Right lobe of liver (tissue), 6 donors: ENCODE results near the gene PIEZO2. TPM values are rescaled to one million over a fixed set of nuclear protein-coding genes. Genes with fewer than 3 reads are reported as not detected.
A peak's percentile ranks its signal among the peaks of the same experiment; 100 is the strongest.

Experiments used
- ATAC-seq, 4 donors: fragments of 200-7000 bp; cut with Tn5 transposase; one replicate each; pipeline ENCODE4 v1.9.1; 2020; ENCODE audit warnings: mild to moderate bottlenecking in 4 of 4, moderate library complexity in 4 of 4
- DNase-seq, 3 donors: peaks; one replicate each; pipeline ENCODE4 v3.0.0-alpha.2; 2020
- H3K27ac ChIP-seq, 3 donors: fragments of 200-600 bp; one replicate each; pipeline ENCODE4 v1.8.0; 2022
- H3K27me3 ChIP-seq, 2 donors: fragments of 200-600 bp; one replicate each; pipeline ENCODE4 v1.8.0; 2022
- H3K36me3 ChIP-seq, 4 donors: fragments of 200-600 bp; sonication (generic) in 1 of 4; one replicate each; pipeline versions ENCODE4 v1.5.1 to v1.8.0; 2017 to 2022; ENCODE audit warnings: control low read depth in 1 of 4
- H3K4me1 ChIP-seq, 4 donors: fragments of 200-600 bp; sonication (generic) in 1 of 4; one replicate each; pipeline versions ENCODE4 v1.5.1 to v1.8.0; 2017 to 2022; ENCODE audit warnings: control low read depth in 1 of 4
- H3K4me3 ChIP-seq, 3 donors: fragments of 200-600 bp; one replicate each; pipeline ENCODE4 v1.8.0; 2022
- H3K9me3 ChIP-seq, 4 donors: fragments of 200-600 bp; sonication (generic) in 1 of 4; one replicate each; pipeline versions ENCODE4 v1.5.1 to v1.8.0; 2017 to 2022; ENCODE audit warnings: control low read depth in 1 of 4
- CTCF ChIP-seq, 4 donors: fragments of 200-600 bp in 3 of 4; fragments of 450-650 bp in 1 of 4; IDR thresholded peaks; one replicate each; pipeline versions ENCODE4 v1.5.1 to v1.8.0; 2016 to 2022; ENCODE audit warnings: antibody characterized with exemption in 4 of 4, mild to moderate bottlenecking in 2 of 4
- POLR2A ChIP-seq: fragments of 450-650 bp; IDR thresholded peaks from one replicate; pipeline ENCODE4 v1.6.1; 2017; ENCODE audit warnings: antibody characterized with exemption, mild to moderate bottlenecking
- WGBS: methylation state at CpG from one replicate; pipeline ENCODE4 v1.1.6; 2018; ENCODE audit warnings: low coverage, low lambda C conversion rate; ENCODE audit not compliant: insufficient coverage; ENCODE audit errors: missing lambda C conversion rate; 5-methylcytosine and 5-hydroxymethylcytosine counted together
- intact Hi-C, 2 donors: fragments of 100-400 bp; cut with DNase I; formaldehyde crosslinking; loops; one replicate each; pipeline versions ENCODE4 v1.11.2 to v1.14.1; 2022
- total RNA-seq, 6 experiments: library from RNA; depleted of rRNA in 2 of 6; stranded (reverse); fragments of >200 nt in 2 of 6; fragmentation: NEBNext Ultra II Directional in 3 of 6; extraction: Animal tissue kit (Norgen Biotek cat#: 25700) in 3 of 6; gene quantifications; one replicate each; pipeline versions ENCODE4 v1.1.0 to v1.2.4, GENCODE V29; 2016 to 2023
- donor health status: DM: no; HTN: yes; CAD: no.
- donor health status: DM: no; HTN: no; CAD: no.
- donor health status: DM: no; HTN: no; CAD: no.
- donor health status: DM: no; HTN: yes; CAD: no.
- donor health status: DM: no; HTN: yes; CAD: no.

Gene PIEZO2
- total RNA-seq, 6 experiments from 2014 or later: 6.6 to 16.9 (median 10.1) TPM

- Histone ChIP-seq H3K27ac (peak overlapping the region in 2 of 3 donors; percentile 50 to 51), H3K9me3 (no peaks in the 10 kb centered on the region), H3K4me1 (peaks cover 0 to 31% (median 3%) of the 10 kb centered on the region in 4 donors), H3K4me3 (peak overlapping the region in 2 of 3 donors; percentile 21 to 73), H3K27me3 (no peaks in the 10 kb centered on the region), H3K36me3 (no peaks in the 10 kb centered on the region)
- WGBS: 26% methylated on average over 6 of the region's 18 CpGs
- ATAC-seq: peak; percentile 81 to 88 (median 85)
- peak; percentile 79 to 95 (median 93) for DNase-seq
- TF ChIP-seq CTCF (IDR thresholded peaks at IDR 0.05) (no peak), POLR2A (no peak)
- intact Hi-C loops: no loop called here
Observed at GRCh38 chr18:11146238-11146946, 3.0 kb downstream of the PIEZO2 start.

DNA sequence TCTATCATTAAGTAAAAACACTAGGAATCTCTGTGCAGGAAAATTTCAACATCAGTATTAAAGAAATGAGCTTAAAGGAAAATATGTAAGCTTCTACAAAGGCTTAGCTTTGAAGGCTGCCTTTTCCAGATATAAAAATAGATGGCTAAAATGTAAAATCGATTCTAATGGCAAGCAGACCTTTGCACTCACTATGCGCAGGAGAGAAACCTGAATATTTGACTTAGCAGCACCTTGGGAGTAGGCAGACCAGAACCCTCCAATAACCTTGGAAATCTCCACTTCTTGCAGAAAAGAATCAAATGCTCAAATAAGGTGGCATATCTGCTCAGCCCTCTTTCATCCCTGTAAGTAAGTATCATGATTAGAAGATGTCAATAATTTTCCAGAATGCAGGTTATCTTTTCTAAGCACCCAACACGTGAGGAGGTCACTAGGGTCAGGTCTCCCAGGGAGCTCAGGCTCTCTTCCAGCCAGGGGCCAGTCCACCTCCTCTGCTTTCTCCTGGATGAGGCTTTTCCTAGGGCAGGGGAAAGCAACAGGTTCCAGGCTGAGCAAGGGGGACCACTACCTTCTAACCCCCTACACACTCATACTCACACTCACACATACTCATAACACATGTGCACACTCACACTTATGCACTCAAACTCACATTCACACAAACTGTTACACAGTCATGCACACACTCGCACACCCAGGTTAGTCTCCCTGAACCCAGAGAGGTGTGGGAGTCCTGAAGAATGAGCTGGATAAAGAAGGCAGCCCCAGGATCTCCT lies 3.8 kb downstream of the PIEZO2 start:
- H3K4me1 ChIP-seq: peaks cover 0 to 31% (median 3%) of the 10 kb centered on the region in 4 donors
- peak in 2 of 4 donors; percentile 6 to 18 for ATAC-seq
- no peaks in the 10 kb centered on the region for H3K9me3 ChIP-seq
- H3K27me3 ChIP-seq: no peaks in the 10 kb centered on the region
- DNase-seq: peak in 1 of 3 donors; percentile 57
- H3K36me3 ChIP-seq: no peaks in the 10 kb centered on the region
- no peak for TF ChIP-seq CTCF (IDR thresholded peaks at IDR 0.05)
- 22% methylated on average over 4 of the region's 4 CpGs for WGBS
- H3K4me3 ChIP-seq: no peak overlapping the region
- peak overlapping the region in 2 of 3 donors; percentile 50 to 51 for H3K27ac ChIP-seq
- intact Hi-C loops: no loop called here

- 47% methylated on average over 4 of the region's 7 CpGs for WGBS
- ATAC-seq (peak in 1 of 4 donors; percentile 26), DNase-seq (no peak)
- Histone ChIP-seq H3K27me3 (no peaks in the 10 kb centered on the region), H3K9me3 (no peaks in the 10 kb centered on the region), H3K36me3 (no peaks in the 10 kb centered on the region), H3K4me3 (no peak overlapping the region), H3K4me1 (peaks cover 0 to 9% (median 0%) of the 10 kb centered on the region in 4 donors), H3K27ac (no peak overlapping the region)
- TF ChIP-seq POLR2A (no peak), CTCF (IDR thresholded peaks at IDR 0.05) (no peak)
- intact Hi-C loops: no loop called here
Observed at GRCh38 chr18:11137400-11137799, 12.0 kb downstream of the PIEZO2 start.

DNA sequence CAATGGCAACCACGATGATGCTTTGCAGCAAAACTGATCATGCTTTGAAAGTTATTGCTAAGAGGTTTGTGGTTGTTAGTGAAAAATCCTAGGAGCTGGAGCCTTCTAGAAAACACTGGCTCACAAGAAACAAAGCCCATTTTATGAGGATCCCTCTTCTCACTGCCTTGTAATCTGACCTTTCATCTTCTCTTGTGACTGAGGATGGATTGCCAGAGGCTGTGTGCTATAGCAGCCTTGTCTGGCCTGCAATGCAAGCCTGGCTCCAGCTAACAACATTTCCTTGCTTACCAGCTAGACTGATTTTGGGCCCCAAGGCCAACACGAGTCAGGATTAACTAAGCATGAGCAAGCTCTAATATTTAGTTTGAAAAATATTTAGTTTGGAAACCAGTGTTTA lies 13.1 kb downstream of the PIEZO2 start:
- TF ChIP-seq CTCF (IDR thresholded peaks at IDR 0.05): no peak
- no peak for TF ChIP-seq POLR2A
- ATAC-seq: no peak
- H3K9me3 ChIP-seq: no peaks in the 10 kb centered on the region
- no peak overlapping the region for H3K4me3 ChIP-seq
- no peak overlapping the region for H3K27ac ChIP-seq
- WGBS: 57% methylated on average over 2 of the region's 2 CpGs
- no peak for DNase-seq
- no peaks in the 10 kb centered on the region for H3K27me3 ChIP-seq
- no peaks in the 10 kb centered on the region for H3K36me3 ChIP-seq
- H3K4me1 ChIP-seq: peaks cover 0 to 9% (median 0%) of the 10 kb centered on the region in 4 donors
- intact Hi-C loops: no loop called here
